GM12875 (cell line): Measurements from ENCODE around the gene SLC44A1.

ENCODE experiments used
- H3K4me3 ChIP-seq: one replicate; pipeline ENCODE4 v1.5.1; 2011; ENCODE audit warnings: low read depth, low read length, control low read depth
- CTCF ChIP-seq: IDR thresholded peaks from 2 replicates; pipeline ENCODE4 v1.5.1; 2011; ENCODE audit warnings: low read depth, mild to moderate bottlenecking, control low read depth, inconsistent platforms, low read length, moderate library complexity, borderline replicate concordance; ENCODE audit not compliant: insufficient read depth

SLC44A1 gene

DNA sequence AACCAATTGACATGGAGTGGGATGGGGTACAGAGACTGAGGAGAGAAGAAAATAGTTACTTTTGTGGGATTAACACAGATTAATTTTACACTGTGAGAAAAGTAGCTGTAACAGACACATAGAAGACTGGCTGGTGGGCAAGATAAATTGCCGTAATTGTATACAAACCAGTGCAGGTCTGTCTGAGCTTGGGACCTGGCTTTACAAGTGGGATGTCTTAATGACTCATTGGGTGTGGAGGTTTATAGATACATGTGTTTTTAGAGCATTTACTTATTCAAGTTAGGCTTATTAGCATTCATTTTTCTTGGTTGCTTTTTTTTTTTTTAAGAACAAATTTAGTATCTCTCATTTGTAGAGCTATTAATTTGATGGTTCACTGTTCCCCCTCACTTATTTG is 37.5 kb downstream of the SLC44A1 start:
- no peak for TF ChIP-seq CTCF

GRCh38 chr9:105282870-105283621 is 38.6 kb downstream of the SLC44A1 start:
- no peak overlapping the region for H3K4me3 ChIP-seq
- no peak for TF ChIP-seq CTCF

More for the DNA sequence above, 37.5 kb downstream of the SLC44A1 start:
- no peak overlapping the region for H3K4me3 ChIP-seq

DNA sequence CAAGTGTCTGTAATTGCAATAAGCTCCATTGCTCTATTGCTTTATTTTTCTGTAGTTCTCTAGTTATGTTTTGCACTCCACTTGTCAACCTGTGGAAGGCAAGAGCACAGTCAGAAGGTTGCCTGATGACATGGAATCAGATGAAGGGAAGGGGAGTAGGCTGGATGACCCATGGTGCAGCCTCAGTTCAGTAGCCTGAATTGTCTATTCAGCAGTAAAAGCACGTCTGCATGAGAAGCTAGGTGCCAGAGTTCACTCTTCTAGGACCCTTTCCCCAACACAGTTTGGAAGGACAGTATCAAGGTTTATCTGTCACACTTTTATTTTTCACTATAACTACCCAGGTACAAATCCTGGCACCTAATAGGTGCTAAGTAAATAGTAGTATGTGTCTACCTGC is 39.3 kb downstream of the SLC44A1 start:
- no peak for TF ChIP-seq CTCF
- no peak overlapping the region for H3K4me3 ChIP-seq

GRCh38 chr9:105284463-105284862 is 40.0 kb downstream of the SLC44A1 start:
- no peak overlapping the region for H3K4me3 ChIP-seq
- TF ChIP-seq CTCF = no peak

DNA sequence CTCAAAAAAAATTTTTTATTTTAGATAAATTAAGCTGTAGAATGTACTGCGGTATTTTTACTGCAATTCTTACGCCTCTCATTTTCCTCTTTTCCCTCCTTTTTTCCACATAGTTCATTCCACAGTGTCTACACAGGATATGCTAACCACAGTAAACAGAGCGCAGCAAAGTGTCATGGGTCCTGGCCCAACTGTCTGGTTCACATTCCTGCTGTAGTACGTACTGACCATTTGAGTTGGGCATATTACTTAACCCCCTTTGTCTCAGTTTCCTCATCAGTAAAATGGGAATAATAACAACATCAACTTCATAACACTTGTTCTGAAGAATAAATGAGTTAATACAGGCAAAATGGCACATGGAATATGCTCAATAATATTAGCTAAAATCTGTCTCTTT is 41.6 kb downstream of the SLC44A1 start:
- TF ChIP-seq CTCF = no peak
- H3K4me3 ChIP-seq = no peak overlapping the region

- H3K4me3 ChIP-seq = no peak overlapping the region
- no peak for TF ChIP-seq CTCF
Observed at GRCh38 chr9:105289305-105289704, 44.9 kb downstream of the SLC44A1 start.

DNA sequence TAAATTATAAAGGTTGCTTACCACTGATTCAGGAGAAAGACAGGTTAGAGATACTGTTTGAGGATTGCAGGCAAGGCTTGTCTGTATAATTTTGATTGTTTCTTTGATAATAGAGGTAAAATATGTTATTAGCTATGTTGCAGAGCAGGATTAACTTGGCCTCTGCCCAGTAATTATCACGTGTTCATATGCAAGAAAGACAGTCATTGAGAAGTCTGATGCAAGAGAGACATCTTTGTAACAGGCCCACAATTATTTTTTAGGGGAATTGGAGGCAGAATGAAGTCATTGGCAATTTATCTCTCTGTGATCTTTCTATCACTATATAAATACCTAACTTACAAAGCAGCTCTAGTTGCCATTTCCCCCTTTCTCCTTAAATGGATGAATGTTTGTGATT is 46.0 kb downstream of the SLC44A1 start:
- TF ChIP-seq CTCF = no peak

More for the DNA sequence above, 46.0 kb downstream of the SLC44A1 start:
- H3K4me3 ChIP-seq = no peak overlapping the region
